Mesodermal cell (in vitro differentiated cells): ENCODE measurements around the gene ARF6.
"Not testable (repeated sequence)": the region's sequence is repeated elsewhere in the genome, so short reads cannot be mapped to it uniquely, and the experiment has no call there.

Source experiments
- H3K27ac ChIP-seq: 2 replicates; pipeline ENCODE4 v1.7.0; 2013; ENCODE audit warnings: mild to moderate bottlenecking, low read depth, low read length, moderate library complexity; ENCODE audit not compliant: severe bottlenecking
- H3K36me3 ChIP-seq: 2 replicates; pipeline ENCODE4 v1.7.1; 2013; ENCODE audit warnings: mild to moderate bottlenecking, low read length, moderate library complexity; ENCODE audit not compliant: control insufficient read depth, insufficient read depth
- H3K4me1 ChIP-seq: one replicate; pipeline ENCODE4 v1.7.1; 2013; ENCODE audit warnings: mild to moderate bottlenecking, low read length; ENCODE audit not compliant: insufficient read depth, control insufficient read depth, poor library complexity, severe bottlenecking
- H3K4me3 ChIP-seq: 2 replicates; pipeline ENCODE4 v1.7.0; 2013; ENCODE audit warnings: low read length, control low read depth, mild to moderate bottlenecking; ENCODE audit not compliant: insufficient read depth, poor library complexity, severe bottlenecking; ENCODE audit errors: extremely low read depth
- H3K9me3 ChIP-seq: 2 replicates; pipeline ENCODE4 v1.7.1; 2013; ENCODE audit warnings: mild to moderate bottlenecking, low read length, moderate library complexity; ENCODE audit not compliant: control insufficient read depth
- WGBS, 2 experiments: methylation state at CpG; one replicate each; pipeline ENCODE4 v1.1.5; 2013; ENCODE audit warnings: missing lambda C conversion rate in 2 of 2; ENCODE audit not compliant: insufficient coverage in 2 of 2; 5-methylcytosine and 5-hydroxymethylcytosine counted together

Gene ARF6

GRCh38 chr14:49895480-49895879, 2.6 kb downstream of the ARF6 start:
- Histone ChIP-seq H3K4me3 (peak overlapping the region; percentile 98), H3K36me3 (peaks cover 29% of the 10 kb centered on the region), H3K9me3 (no peaks in the 10 kb centered on the region), H3K4me1 (peaks cover 5% of the 10 kb centered on the region), H3K27ac (no peak overlapping the region)
- WGBS, 2 experiments: 66 to 73% methylated on average over 3 to 4 of the region's 4 CpGs

GRCh38 chr14:49896272-49896671, 3.4 kb downstream of the ARF6 start:
- H3K27ac ChIP-seq, H3K9me3 ChIP-seq, H3K4me1 ChIP-seq: not testable (repeated sequence)
- H3K36me3 ChIP-seq: peaks cover 29% of the 10 kb centered on the region
- H3K4me3 ChIP-seq: peak overlapping the region; percentile 98

DNA sequence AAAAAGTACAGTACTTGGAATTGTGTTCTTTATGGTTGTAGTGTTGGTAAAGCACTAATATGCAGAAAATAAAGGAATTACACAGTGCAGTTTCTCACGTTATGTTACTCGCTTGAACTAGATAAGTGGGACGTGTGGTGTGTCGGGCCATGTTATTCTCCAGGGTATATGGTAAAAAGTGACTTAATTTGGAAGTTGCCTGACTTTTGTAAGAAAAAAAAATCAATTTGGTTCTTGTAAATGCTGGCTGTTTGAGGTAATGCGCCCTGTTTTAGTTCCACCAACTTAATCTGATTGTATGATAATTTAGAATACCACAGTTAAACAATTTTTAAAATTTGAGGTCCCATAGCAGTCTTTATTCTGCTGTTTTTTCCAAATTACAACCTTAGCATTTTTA, 4.1 kb downstream of the ARF6 start:
- Histone ChIP-seq H3K36me3 (peaks cover 29% of the 10 kb centered on the region), H3K9me3 (no peaks in the 10 kb centered on the region), H3K27ac (no peak overlapping the region), H3K4me1 (no peaks in the 10 kb centered on the region), H3K4me3 (peak overlapping the region; percentile 98)
- 92 to 98% methylated on average over 4 of the region's 5 CpGs for WGBS, 2 experiments

GRCh38 chr14:49897414-49897813, 4.5 kb downstream of the ARF6 start:
- no peaks in the 10 kb centered on the region for H3K4me1 ChIP-seq
- 80 to 88% methylated on average over 1 of the region's 1 CpG for WGBS, 2 experiments
- peaks cover 29% of the 10 kb centered on the region for H3K36me3 ChIP-seq
- no peak overlapping the region for H3K27ac ChIP-seq
- no peak overlapping the region for H3K4me3 ChIP-seq
- H3K9me3 ChIP-seq: no peaks in the 10 kb centered on the region

GRCh38 chr14:49897965-49898364, 5.1 kb downstream of the ARF6 start:
- Histone ChIP-seq H3K36me3 (peaks cover 29% of the 10 kb centered on the region), H3K27ac (no peak overlapping the region), H3K4me1 (no peaks in the 10 kb centered on the region), H3K4me3 (no peak overlapping the region), H3K9me3 (no peaks in the 10 kb centered on the region)
- WGBS, 2 experiments: no CpG with 5 or more reads among the region's 1 CpG

- Histone ChIP-seq H3K9me3 (no peaks in the 10 kb centered on the region), H3K4me1 (no peaks in the 10 kb centered on the region), H3K4me3 (no peak overlapping the region), H3K36me3 (peaks cover 29% of the 10 kb centered on the region), H3K27ac (no peak overlapping the region)
- 100% methylated on average over 1 to 2 of the region's 2 CpGs for WGBS, 2 experiments
Measured at GRCh38 chr14:49898485-49898884, 5.6 kb downstream of the ARF6 start.

- 86% methylated on average over 1 of the region's 1 CpG; no CpG with 5 or more reads in 1 of the 2 experiments for WGBS, 2 experiments
- H3K36me3 ChIP-seq: peaks cover 10% of the 10 kb centered on the region
Measured at GRCh38 chr14:49900973-49901372, 8.1 kb downstream of the ARF6 start.

DNA sequence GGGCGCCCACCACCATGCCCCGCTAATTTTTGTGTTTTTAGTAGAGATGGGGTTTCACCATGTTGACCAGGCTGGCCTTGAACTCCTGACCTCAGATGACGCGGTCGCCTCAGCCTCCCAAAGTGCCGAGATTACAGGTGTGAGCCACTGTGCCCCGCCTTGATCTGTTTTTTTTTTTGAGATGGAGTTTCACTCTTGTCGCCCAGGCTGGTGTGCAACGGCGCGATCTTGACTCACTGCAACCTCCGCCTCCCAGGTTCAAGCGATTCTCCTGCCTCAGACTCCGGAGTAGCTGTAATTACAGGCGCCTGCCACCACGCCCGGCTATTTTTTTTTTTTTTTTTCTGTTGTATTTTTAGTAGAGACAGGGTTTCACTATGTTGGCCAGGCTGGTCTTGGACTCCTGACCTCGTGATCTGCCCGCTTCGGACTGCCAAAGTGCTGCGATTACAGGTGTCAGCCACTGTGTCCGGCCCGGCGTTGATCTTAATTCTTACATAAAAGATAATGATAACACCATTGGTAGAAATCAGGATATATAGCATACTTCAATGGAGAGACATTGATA, 9.9 kb downstream of the ARF6 start:
- H3K36me3 ChIP-seq, H3K4me1 ChIP-seq, H3K9me3 ChIP-seq, H3K27ac ChIP-seq, H3K4me3 ChIP-seq: not testable (repeated sequence)
- WGBS, 2 experiments: 83 to 100% methylated on average over 8 to 11 of the region's 24 CpGs

More at GRCh38 chr14:49900973-49901372, 8.1 kb downstream of the ARF6 start:
- H3K4me1 ChIP-seq: no peaks in the 10 kb centered on the region
- no peaks in the 10 kb centered on the region for H3K9me3 ChIP-seq
- no peak overlapping the region for H3K27ac ChIP-seq
- no peak overlapping the region for H3K4me3 ChIP-seq

DNA sequence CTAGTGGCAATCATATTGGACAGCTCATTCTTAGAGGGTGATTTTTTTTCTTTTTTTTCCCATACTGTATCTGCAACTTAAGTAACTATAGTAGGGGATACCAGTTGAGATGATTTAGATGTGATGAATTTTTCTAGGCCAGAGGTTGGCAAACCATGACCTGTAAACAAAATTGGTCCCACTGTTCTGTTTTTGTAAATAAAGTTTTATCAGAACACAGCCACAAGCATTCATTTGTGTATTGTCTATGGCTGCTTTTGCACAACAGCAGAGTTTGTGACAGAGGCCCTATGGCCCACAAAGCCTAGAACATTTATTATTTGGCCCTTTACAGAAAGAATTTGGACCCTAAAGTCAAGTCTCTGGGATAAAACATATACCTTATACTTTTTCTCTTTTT, 11.4 kb downstream of the ARF6 start:
- Histone ChIP-seq H3K36me3 (no peaks in the 10 kb centered on the region), H3K9me3 (no peaks in the 10 kb centered on the region), H3K27ac (no peak overlapping the region), H3K4me3 (no peak overlapping the region), H3K4me1 (peaks cover 4% of the 10 kb centered on the region)

- 80 to 86% methylated on average over 6 to 7 of the region's 7 CpGs for WGBS, 2 experiments
- Histone ChIP-seq H3K9me3 (no peaks in the 10 kb centered on the region), H3K36me3 (no peaks in the 10 kb centered on the region), H3K27ac (no peak overlapping the region), H3K4me3 (no peak overlapping the region), H3K4me1 (peaks cover 4% of the 10 kb centered on the region)
Measured at GRCh38 chr14:49905989-49906388, 13.1 kb downstream of the ARF6 start.

GRCh38 chr14:49907186-49907585, 14.3 kb downstream of the ARF6 start:
- H3K36me3 ChIP-seq: no peaks in the 10 kb centered on the region
- no peak overlapping the region for H3K4me3 ChIP-seq
- H3K27ac ChIP-seq: no peak overlapping the region
- H3K9me3 ChIP-seq: no peaks in the 10 kb centered on the region
- H3K4me1 ChIP-seq: peaks cover 9% of the 10 kb centered on the region
- 67 to 100% methylated on average over 1 of the region's 5 CpGs for WGBS, 2 experiments
